NOMO-1 (cell line): ENCODE results near the gene DDI1.

Experiments used
- DNase-seq, 2 experiments: peaks; one replicate each; lab custom pipeline; 2025; ENCODE audit not compliant: unreplicated experiment in 2 of 2; lab: John Stamatoyannopoulos, UW

Gene DDI1

DNA sequence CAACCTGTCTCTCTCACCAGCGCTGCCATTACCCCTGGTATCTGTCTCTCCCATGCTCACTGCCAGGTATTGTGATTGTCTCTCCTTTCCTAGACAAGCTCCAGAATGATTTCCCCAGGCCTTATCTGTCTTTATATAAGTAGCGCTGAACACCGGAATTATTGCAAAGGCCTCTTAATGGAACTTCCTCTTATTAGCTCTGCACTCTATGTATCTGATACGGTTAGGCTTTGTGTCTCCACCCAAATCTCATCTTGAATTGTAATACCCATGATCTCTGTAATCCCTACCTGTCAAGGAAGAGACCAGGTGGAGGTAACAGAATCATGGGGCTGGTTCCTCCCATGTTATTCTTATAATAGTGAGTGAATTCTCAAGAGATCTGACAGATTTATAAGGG lies 39.3 kb downstream of the DDI1 start:
- DNase-seq: peak in 1 of 2 experiments; percentile 69

DNA sequence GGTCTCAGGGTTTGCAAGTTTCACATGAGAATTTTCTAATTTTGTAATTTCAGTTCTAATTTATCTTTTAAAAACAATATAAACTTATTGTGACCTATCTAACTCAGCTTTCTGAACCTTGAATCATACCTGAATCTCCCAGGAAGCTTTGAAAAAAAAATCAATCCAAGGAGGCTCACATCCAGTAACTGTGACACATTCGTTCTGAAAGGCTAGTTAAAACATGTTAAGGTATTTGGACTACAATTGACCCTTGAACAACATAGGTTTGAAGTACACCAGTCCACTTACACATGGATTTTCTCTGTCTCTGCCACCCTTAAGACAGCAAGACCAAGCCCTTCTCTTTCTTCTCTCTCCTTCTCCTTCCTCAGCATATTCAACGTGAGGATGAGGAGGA lies 40.0 kb downstream of the DDI1 start:
- DNase-seq: no peak

DNA sequence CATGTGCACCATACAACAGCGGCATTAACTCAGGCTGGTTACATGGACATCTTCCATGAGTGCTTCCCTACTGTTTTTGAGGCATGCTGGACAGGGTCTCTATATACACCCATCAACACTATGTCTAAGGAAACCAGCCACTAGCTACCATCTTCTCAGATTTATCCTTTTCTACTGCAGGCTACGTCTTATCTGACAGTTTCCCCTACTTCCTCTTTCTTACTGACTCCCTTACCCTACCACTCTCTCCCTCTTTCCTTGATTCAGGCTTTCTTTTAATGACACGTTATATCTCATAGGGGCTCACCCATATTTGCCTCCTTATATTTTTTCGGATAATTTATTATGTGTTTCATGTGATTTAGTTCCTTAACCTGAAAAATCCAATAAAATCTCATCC lies 41.8 kb downstream of the DDI1 start:
- DNase-seq: peak; percentile 7 to 44

DNA sequence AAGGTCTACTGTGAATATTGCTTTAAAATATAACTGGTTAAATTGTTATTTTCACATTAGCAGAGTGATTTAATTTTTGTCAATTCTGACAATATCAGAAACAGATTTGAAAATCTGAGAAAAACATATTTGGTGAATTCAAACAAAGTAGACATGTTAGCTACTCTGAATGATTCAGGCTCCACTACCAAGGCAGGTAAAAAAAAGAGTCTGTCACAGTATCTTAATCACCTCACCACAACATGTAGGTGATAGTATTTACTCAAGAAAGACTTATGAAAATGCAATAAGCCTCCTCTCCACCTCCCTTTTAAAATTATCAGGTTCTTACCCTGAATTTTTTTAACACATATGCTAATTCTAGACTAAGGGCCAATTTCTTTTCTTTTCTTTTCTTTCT lies 42.6 kb downstream of the DDI1 start:
- DNase-seq: no peak

DNA sequence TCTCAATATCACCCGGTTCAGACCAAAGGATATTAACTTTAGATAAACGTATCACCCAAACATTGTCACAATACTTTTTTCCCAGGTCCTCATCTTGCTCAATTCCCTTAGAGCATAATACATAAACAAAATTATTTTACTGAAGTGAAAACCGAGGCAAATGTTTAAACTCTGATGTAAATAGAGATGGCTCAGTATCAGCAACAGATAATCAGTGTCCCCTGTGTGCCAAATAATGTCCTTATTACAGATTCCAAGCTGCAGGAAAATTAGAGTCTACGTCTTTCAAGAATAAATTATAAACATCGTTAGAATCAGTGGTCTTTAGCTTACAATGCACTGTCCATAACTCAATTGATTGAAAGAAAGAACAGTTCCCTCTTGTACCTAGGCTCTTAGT lies 50.2 kb downstream of the DDI1 start:
- DNase-seq: no peak
